IPS-20b (cell line): ENCODE measurements around the gene RABL6.

Experiments
- H3K27ac ChIP-seq: one replicate; pipeline ENCODE4 v1.5.1; 2013; ENCODE audit warnings: low read length
- H3K27me3 ChIP-seq: 2 replicates; pipeline ENCODE4 v1.6.1; 2013; ENCODE audit warnings: mild to moderate bottlenecking, low read length, inconsistent platforms; ENCODE audit not compliant: insufficient read depth
- H3K36me3 ChIP-seq: 2 replicates; pipeline ENCODE4 v1.6.1; 2013; ENCODE audit warnings: low read depth, mild to moderate bottlenecking, inconsistent platforms, low read length, moderate library complexity; ENCODE audit not compliant: insufficient read depth
- H3K4me1 ChIP-seq: 2 replicates; pipeline ENCODE4 v1.6.1; 2013; ENCODE audit warnings: mild to moderate bottlenecking, control low read depth, inconsistent platforms, low read length, moderate library complexity; ENCODE audit not compliant: insufficient read depth
- H3K4me3 ChIP-seq: 2 replicates; pipeline ENCODE4 v1.5.1; 2013; ENCODE audit warnings: mild to moderate bottlenecking, low read length, inconsistent platforms
- H3K9ac ChIP-seq: 2 replicates; pipeline ENCODE4 v1.6.1; 2013; ENCODE audit warnings: low read depth, mild to moderate bottlenecking, inconsistent platforms, low read length, moderate library complexity
- H3K9me3 ChIP-seq: 2 replicates; pipeline ENCODE4 v1.6.1; 2013; ENCODE audit warnings: mild to moderate bottlenecking, low read depth, low read length, inconsistent platforms; ENCODE audit not compliant: insufficient read depth

Gene RABL6

DNA sequence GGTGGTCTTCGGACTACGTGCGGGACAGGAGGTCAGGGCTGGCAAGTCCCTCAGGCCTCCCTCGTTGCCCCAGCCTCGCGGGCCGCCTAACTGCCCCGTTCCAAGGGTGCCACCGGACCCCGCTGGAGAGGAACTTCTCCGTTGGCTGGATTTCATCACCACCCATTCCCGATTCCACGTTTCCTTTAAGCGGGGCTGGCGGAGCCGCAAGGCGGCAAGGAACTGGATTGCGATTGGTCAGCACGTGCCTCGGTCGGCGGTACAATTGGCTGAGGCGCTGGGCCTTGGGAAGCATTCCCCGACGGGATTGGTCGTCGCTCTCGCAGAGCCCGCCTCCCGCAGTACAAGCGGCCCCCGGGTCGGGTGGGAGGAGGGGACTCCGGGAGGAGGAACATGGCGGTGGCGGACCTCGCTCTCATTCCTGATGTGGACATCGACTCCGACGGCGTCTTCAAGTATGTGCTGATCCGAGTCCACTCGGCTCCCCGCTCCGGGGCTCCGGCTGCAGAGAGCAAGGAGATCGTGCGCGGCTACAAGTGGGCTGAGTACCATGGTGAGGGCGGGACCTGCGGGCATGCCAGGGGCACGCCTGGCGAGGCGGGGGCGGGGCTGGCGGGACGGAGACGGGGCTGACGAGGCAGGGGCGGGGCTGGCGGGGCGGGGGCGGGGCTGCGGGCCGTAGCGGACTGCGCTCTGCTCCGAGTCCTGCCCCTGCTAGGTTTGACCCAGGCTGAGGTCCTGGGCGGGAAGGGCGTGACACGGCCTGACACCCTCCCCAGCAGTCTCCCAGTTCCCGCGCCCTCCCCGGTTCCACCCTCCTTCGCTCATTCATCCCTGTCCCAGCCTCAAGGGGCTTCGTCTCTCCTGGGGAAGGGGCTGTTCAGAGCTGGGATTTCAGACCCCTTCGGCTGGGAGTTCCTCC lies 41.6 kb downstream of the RABL6 start, which contains the start of gene PHPT1:
Gene PHPT1 (plus strand): TSS at position 372 of the 922 bp plus-strand sequence. CDS start 22 bp downstream, at position 394.
- peaks cover 16% of the 10 kb centered on the region for H3K36me3 ChIP-seq
- peak within 1 kb of the TSS; percentile 74 for H3K4me3 ChIP-seq
- peaks cover 6% of the 10 kb centered on the region; the same call in 1 of the 2 replicates for H3K27me3 ChIP-seq
- peaks cover 4% of the 10 kb centered on the region; the same call in 1 of the 2 replicates for H3K4me1 ChIP-seq
- H3K9me3 ChIP-seq = no peaks in the 10 kb centered on the region
- H3K9ac ChIP-seq = peak within 1 kb of the TSS; percentile 81
- H3K27ac ChIP-seq = peak within 1 kb of the TSS; percentile 57

DNA sequence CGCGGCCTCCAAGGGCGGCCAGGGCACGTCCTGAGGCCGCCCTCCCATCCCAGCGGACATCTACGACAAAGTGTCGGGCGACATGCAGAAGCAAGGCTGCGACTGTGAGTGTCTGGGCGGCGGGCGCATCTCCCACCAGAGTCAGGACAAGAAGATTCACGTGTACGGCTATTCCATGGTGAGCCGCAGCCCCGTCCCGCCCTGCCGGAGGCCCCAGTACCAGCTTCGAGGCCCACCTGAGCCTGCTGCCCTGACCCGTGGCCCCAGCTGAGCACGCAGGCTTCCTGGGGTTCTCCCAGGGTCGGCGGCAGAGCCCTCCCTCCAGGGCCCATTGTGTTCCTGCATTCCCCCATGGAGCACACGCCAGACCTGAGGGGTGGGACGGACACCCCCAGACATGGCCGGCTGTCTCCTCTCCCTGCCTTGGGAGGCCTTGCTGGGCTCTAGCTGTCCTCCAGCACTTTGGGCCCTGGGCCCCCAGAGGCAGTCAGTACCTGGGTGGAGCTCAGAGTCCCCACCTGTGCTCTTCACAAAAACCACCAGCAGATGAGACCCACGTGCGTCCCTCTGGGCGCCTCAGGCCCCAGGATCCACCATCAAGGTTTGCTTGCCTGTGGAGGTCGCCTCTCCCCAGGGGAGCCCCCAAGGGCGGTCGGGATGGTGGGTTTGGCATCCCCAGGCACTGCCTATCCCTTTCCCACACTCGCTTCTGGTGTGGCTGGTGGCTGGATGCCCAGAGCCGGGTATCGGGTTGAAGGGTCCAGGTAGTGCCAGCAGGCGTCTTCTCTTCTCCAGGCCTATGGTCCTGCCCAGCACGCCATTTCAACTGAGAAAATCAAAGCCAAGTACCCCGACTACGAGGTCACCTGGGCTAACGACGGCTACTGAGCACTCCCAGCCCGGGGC lies 42.5 kb downstream of the RABL6 start:
- Histone ChIP-seq H3K27ac (no peak overlapping the region), H3K4me1 (peaks cover 4% of the 10 kb centered on the region; the same call in 1 of the 2 replicates), H3K9ac (peak overlapping the region; percentile 65; the same call in 1 of the 2 replicates), H3K27me3 (peaks cover 6% of the 10 kb centered on the region; the same call in 1 of the 2 replicates), H3K4me3 (peak overlapping the region; percentile 74), H3K36me3 (peaks cover 16% of the 10 kb centered on the region), H3K9me3 (no peaks in the 10 kb centered on the region)

DNA sequence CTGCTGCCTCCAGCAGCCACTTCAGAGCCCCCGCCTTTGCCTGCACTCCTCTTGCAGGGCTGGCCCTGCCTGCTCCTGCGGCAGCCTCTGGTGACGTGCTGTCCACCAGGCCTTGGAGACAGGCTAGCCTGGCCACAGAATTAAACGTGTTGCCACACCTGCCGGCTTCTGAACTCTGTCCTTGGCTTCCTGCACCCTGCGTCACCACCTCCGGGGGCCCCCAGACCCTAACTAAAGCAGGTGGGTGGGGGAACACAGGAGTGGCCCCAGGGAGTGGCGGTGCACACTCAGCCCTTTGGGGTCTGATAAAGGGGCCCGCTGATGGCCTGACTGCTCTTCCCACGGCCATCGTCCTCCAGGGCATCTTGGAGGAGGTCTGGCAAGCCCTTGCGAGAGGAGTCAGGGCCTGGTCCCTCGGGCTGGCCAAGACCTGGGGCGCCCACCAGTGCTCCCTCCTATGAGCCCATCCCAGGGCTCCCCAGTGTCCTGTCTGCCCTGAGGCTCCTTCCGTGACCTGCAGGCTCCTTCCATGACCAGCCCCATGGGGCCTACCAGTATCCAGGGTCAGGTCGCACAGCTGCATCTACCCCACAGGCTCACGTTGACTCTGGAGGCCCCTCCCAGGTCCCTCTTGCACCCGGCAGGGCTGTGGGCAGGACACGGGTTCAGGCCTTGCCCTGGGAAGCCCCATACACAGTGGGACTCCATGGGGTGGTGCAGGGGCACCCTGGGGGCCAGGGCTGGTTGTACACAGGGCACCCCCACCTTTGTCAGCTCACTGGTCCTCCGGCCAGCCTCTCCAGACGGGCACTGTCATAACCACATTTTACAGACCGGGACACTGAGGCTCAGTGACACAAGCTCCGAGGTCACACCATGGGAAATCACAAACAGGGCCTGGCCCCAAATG lies 43.4 kb downstream of the RABL6 start:
- H3K9me3 ChIP-seq = no peaks in the 10 kb centered on the region
- no peak overlapping the region for H3K4me3 ChIP-seq
- peaks cover 6% of the 10 kb centered on the region; the same call in 1 of the 2 replicates for H3K27me3 ChIP-seq
- H3K9ac ChIP-seq = no peak overlapping the region
- peaks cover 4% of the 10 kb centered on the region; the same call in 1 of the 2 replicates for H3K4me1 ChIP-seq
- H3K36me3 ChIP-seq = peaks cover 16% of the 10 kb centered on the region
- no peak overlapping the region for H3K27ac ChIP-seq

DNA sequence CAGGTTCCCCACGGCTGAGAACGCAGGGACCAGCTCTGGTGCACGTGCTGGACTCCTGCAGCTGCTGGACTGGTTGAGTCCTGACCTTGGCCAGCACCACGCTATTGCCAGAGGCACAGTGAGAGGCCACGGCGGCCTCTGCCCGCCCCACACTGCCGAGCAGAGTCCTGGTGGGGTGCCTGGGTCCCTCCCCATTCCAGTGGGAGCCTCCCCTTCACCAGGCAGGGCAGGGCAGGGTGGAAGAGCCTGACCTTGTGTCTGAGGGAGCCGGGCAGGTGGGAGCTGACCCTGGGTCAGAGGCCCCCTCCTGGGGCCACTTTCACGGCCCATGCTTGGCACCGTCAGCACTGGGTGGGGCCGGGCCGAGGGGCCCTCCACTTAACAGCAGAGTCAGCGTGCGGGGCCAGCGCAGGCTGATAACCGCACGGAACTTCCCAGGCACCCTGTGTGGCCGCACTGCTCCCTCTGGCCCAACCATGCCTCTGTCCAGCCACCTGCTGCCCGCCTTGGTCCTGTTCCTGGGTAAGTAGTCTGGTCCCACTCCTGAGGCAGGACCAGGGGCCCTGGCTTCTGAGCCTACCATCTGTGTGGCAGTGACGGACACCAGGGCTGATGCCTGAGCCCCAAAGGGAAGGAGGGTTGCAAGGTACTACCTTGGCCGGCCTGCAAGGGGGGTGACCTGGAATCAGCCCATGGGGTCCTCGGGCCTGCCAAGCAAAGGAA lies 44.4 kb downstream of the RABL6 start, which contains the start of gene MAMDC4:
Gene MAMDC4 (plus strand): TSS at position 406 of the 723 bp plus-strand sequence. CDS start 71 bp downstream, at position 477.
- Histone ChIP-seq H3K27ac (no peak within 1 kb of the TSS), H3K4me1 (peaks cover 4% of the 10 kb centered on the region; the same call in 1 of the 2 replicates), H3K4me3 (no peak within 1 kb of the TSS), H3K9ac (no peak within 1 kb of the TSS), H3K27me3 (no peaks in the 10 kb centered on the region; the same call in 1 of the 2 replicates), H3K36me3 (peaks cover 16% of the 10 kb centered on the region), H3K9me3 (no peaks in the 10 kb centered on the region)

DNA sequence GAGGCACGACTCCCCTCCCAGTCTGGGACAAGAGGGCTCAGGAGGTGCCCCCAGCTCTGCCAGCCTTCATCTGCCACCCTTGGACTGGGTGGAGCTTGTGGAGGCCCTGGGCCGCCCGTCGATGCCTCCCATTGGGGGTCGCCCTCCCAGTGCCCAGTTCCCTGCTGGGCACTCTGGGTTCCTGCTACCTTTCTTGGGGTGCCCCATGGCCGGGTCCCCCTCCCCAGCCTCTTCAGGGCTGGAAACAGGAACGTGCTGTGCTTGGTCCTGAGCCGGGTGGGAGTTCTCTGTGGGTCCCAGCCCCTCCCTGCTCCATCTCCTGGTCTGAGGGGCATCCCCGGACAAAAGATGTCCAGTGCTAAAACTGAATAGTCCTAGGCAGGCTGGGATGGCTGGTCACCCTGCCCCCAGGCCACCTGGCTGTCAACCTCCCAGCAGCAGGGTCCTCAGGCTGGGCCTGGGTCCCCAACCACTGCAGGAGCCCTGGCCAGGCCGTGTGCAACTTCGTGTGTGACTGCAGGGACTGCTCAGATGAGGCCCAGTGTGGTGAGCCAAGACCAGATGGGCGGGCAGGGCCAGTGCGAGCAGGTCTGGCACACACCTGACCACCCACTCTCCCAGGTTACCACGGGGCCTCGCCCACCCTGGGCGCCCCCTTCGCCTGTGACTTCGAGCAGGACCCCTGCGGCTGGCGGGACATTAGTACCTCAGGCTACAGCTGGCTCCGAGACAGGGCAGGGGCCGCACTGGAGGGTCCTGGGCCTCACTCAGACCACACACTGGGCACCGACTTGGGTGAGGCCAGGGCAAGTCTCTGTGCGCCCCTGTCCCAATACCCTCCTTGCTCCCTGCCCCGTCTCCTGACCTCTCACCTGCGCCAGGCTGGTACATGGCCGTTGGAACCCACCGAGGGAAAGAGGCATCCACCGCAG lies 45.2 kb downstream of the RABL6 start:
- peaks cover 16% of the 10 kb centered on the region for H3K36me3 ChIP-seq
- no peak overlapping the region for H3K4me3 ChIP-seq
- H3K4me1 ChIP-seq = peaks cover 4% of the 10 kb centered on the region; the same call in 1 of the 2 replicates
- H3K27me3 ChIP-seq = no peaks in the 10 kb centered on the region
- no peak overlapping the region for H3K9ac ChIP-seq
- no peak overlapping the region for H3K27ac ChIP-seq
- no peaks in the 10 kb centered on the region for H3K9me3 ChIP-seq

DNA sequence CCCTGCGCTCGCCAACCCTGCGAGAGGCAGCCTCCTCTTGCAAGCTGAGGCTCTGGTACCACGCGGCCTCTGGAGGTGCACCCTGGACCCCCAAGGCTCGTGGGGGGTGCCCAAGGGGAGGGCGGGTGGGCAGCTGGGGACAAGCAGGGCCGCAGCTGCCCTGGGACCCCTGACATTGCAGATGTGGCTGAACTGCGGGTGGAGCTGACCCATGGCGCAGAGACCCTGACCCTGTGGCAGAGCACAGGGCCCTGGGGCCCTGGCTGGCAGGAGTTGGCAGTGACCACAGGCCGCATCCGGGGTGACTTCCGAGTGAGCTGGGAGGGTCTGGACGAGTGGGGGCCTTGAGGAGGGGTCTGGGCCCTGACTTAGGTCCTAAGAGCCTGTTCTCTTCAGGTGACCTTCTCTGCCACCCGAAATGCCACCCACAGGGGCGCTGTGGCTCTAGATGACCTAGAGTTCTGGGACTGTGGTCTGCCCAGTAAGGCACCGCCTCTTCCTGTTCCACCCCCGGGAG lies 45.9 kb downstream of the RABL6 start:
- Histone ChIP-seq H3K9me3 (no peaks in the 10 kb centered on the region), H3K4me3 (no peak overlapping the region), H3K4me1 (peaks cover 4% of the 10 kb centered on the region; the same call in 1 of the 2 replicates), H3K9ac (no peak overlapping the region), H3K27me3 (no peaks in the 10 kb centered on the region), H3K27ac (no peak overlapping the region), H3K36me3 (peaks cover 16% of the 10 kb centered on the region)

DNA sequence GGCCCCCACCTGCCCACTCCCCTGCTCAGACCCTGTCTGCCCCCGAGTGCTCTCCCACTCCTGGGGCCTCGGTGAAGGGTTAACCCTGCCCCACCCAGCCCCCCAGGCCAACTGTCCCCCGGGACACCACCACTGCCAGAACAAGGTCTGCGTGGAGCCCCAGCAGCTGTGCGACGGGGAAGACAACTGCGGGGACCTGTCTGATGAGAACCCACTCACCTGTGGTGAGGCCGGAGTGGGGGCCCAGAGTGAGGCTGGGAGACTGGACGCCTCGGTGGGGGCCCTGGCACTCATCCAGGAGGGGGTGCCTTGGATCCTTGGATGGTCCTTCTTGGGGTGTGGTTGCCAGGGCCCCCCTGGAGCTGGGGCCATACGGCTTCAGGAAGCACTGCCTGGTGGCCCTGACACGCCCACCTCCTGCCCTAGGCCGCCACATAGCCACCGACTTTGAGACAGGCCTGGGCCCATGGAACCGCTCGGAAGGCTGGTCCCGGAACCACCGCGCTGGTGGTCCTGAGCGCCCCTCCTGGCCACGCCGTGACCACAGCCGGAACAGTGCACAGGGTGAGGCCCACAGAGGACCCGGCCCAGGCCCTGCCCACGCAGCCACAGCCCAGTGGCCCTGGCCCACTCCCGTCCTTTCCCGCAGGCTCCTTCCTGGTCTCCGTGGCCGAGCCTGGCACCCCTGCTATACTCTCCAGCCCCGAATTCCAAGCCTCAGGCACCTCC lies 46.5 kb downstream of the RABL6 start:
- H3K9ac ChIP-seq = no peak overlapping the region
- H3K9me3 ChIP-seq = no peaks in the 10 kb centered on the region
- H3K4me1 ChIP-seq = peaks cover 4% of the 10 kb centered on the region; the same call in 1 of the 2 replicates
- peaks cover 16% of the 10 kb centered on the region for H3K36me3 ChIP-seq
- H3K27ac ChIP-seq = no peak overlapping the region
- H3K4me3 ChIP-seq = no peak overlapping the region
- no peaks in the 10 kb centered on the region for H3K27me3 ChIP-seq

DNA sequence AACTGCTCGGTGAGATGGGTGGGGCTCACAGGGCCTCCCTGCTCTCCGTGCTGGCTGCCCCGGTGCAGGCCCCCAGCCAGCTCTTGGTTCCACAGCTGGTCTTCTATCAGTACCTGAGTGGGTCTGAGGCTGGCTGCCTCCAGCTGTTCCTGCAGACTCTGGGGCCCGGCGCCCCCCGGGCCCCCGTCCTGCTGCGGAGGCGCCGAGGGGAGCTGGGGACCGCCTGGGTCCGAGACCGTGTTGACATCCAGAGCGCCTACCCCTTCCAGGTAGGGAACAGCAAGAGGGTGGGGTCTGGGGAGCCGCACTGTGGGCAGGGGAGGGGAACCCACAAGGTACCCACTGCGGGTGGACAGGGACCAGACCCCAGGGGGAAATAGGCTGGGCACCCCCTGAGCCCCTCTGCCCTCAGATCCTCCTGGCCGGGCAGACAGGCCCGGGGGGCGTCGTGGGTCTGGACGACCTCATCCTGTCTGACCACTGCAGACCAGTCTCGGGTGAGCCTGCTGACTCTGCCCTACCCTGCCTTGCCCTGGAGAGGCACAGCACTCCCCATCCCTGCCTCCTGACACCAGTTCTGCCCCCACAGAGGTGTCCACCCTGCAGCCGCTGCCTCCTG lies 47.2 kb downstream of the RABL6 start:
- Histone ChIP-seq H3K27me3 (no peaks in the 10 kb centered on the region), H3K9me3 (no peaks in the 10 kb centered on the region), H3K36me3 (peaks cover 16% of the 10 kb centered on the region), H3K9ac (no peak overlapping the region), H3K4me1 (peaks cover 3% of the 10 kb centered on the region; the same call in 1 of the 2 replicates), H3K4me3 (no peak overlapping the region), H3K27ac (no peak overlapping the region)
